Lower leg skin (tissue), 3 donors: ENCODE data around the gene MKLN1.

Source experiments
- CTCF ChIP-seq, 3 donors: fragments of 450-650 bp; IDR thresholded peaks; one replicate each; pipeline ENCODE4 v1.5.1; 2016; ENCODE audit warnings: antibody characterized with exemption in 3 of 3, mild to moderate bottlenecking in 3 of 3, moderate library complexity in 2 of 3
- POLR2A ChIP-seq, 2 donors: fragments of 450-650 bp; IDR thresholded peaks; one replicate each; pipeline ENCODE4 v1.6.1; 2016 to 2017; ENCODE audit warnings: antibody characterized with exemption in 2 of 2, mild to moderate bottlenecking in 1 of 2, moderate library complexity in 1 of 2

- TF ChIP-seq CTCF (IDR thresholded peaks at IDR 0.05) (no peak), POLR2A (IDR thresholded peaks at IDR 0.05) (no peak)
Observed at GRCh38 chr7:131511071-131511470, 183.4 kb downstream of the MKLN1 start.
